Mesendoderm (in vitro differentiated cells): ENCODE measurements around the gene GPN2. TPM values are rescaled to one million over a fixed set of nuclear protein-coding genes. Genes with fewer than 3 reads are reported as not detected.

Source experiments
- DNase-seq: peaks from one replicate; pipeline ENCODE4 v3.0.0; 2013
- H2AK5ac ChIP-seq: 2 replicates; pipeline ENCODE4 v1.6.1; 2013; ENCODE audit warnings: low read length, inconsistent platforms
- H2BK120ac ChIP-seq: 2 replicates; pipeline ENCODE4 v1.6.1; 2013; ENCODE audit warnings: low read depth, mild to moderate bottlenecking, low read length, moderate library complexity, mixed read lengths
- H2BK15ac ChIP-seq: replicated peaks from 2 replicates; pipeline ENCODE4 v1.6.1; 2013; ENCODE audit warnings: low read depth, mild to moderate bottlenecking, moderate library complexity
- H2BK5ac ChIP-seq: 2 replicates; pipeline ENCODE4 v1.6.1; 2013; ENCODE audit warnings: low read length, inconsistent platforms
- H3K18ac ChIP-seq: 2 replicates; pipeline ENCODE4 v1.6.1; 2013; ENCODE audit warnings: mild to moderate bottlenecking, low read length, mixed read lengths
- H3K23ac ChIP-seq: one replicate; pipeline ENCODE4 v1.6.1; 2013; ENCODE audit warnings: low read length
- H3K27ac ChIP-seq: 2 replicates; pipeline ENCODE4 v1.5.1; 2013; ENCODE audit warnings: low read depth, mild to moderate bottlenecking, inconsistent platforms, low read length, moderate library complexity
- H3K27me3 ChIP-seq: 2 replicates; pipeline ENCODE4 v1.6.1; 2013; ENCODE audit warnings: low read length, control low read depth, mild to moderate bottlenecking, inconsistent platforms; ENCODE audit not compliant: insufficient read depth, poor library complexity
- H3K36me3 ChIP-seq: 2 replicates; pipeline ENCODE4 v1.6.1; 2013; ENCODE audit warnings: low read length, inconsistent platforms; ENCODE audit not compliant: control insufficient read depth, insufficient read depth
- H3K4ac ChIP-seq: one replicate; pipeline ENCODE4 v1.6.1; 2013; ENCODE audit warnings: low read depth, mild to moderate bottlenecking, low read length, moderate library complexity
- H3K4me1 ChIP-seq: 2 replicates; pipeline ENCODE4 v1.6.1; 2013; ENCODE audit warnings: low read depth, low read length, inconsistent platforms; ENCODE audit not compliant: control insufficient read depth
- H3K4me2 ChIP-seq: 2 replicates; pipeline ENCODE4 v1.6.1; 2013; ENCODE audit warnings: low read length
- H3K4me3 ChIP-seq: 2 replicates; pipeline ENCODE4 v1.5.1; 2013; ENCODE audit warnings: mild to moderate bottlenecking, low read length
- H3K56ac ChIP-seq: one replicate; pipeline ENCODE4 v1.6.1; 2013; ENCODE audit warnings: low read length
- H3K79me1 ChIP-seq: 2 replicates; pipeline ENCODE4 v1.6.1; 2013; ENCODE audit warnings: low read length, inconsistent platforms
- H3K79me2 ChIP-seq: 2 replicates; pipeline ENCODE4 v1.6.1; 2013; ENCODE audit warnings: mild to moderate bottlenecking, low read length; ENCODE audit not compliant: control insufficient read depth, insufficient read depth
- H3K9ac ChIP-seq: 2 replicates; pipeline ENCODE4 v1.6.1; 2013; ENCODE audit warnings: low read length, inconsistent platforms
- H4K5ac ChIP-seq: one replicate; pipeline ENCODE4 v1.6.1; 2013; ENCODE audit warnings: low read length
- H4K8ac ChIP-seq: one replicate; pipeline ENCODE4 v1.6.1; 2013; ENCODE audit warnings: low read depth, mild to moderate bottlenecking, control low read depth, low read length, moderate library complexity
- WGBS: extraction: QIAGEN DNeasy Blood & Tissue Kit; methylation state at CpG from one replicate; pipeline ENCODE4 v1.1.7; 2013; ENCODE audit warnings: low lambda C conversion rate, missing lambda C conversion rate; ENCODE audit not compliant: insufficient coverage; ENCODE audit errors: extremely low coverage; 5-methylcytosine and 5-hydroxymethylcytosine counted together
- polyA plus RNA-seq, 2 experiments: library from polyadenylated mRNA; stranded (reverse); fragments of 200-250 nt; gene quantifications; one replicate each; pipeline ENCODE4 v1.2.3, GENCODE V29; 2013

GPN2 gene
- polyA plus RNA-seq (2013, experiment 1 of 2): 29.9 TPM
- 30.8 TPM for polyA plus RNA-seq (2013, experiment 2 of 2)

GRCh38 chr1:26889551-26890466 lies at the start of gene GPN2:
GPN2 (minus strand) TSS chr1:26890283; CDS start chr1:26890096, 187 bp downstream.
- Histone ChIP-seq H3K4ac (peak within 1 kb of the TSS; percentile 77), H2BK120ac (no peak within 1 kb of the TSS), H2BK5ac (no peak within 1 kb of the TSS), H4K5ac (peak within 1 kb of the TSS; percentile 47), H3K56ac (peak within 1 kb of the TSS; percentile 98), H2AK5ac (peak within 1 kb of the TSS; percentile 1), H3K9ac (peak within 1 kb of the TSS; percentile 91), H3K23ac (no peak within 1 kb of the TSS), H4K8ac (peak within 1 kb of the TSS; percentile 92), H3K4me2 (peak within 1 kb of the TSS; percentile 56), H3K4me3 (peak within 1 kb of the TSS; percentile 78), H3K18ac (peak within 1 kb of the TSS; percentile 42), H3K27ac (peak within 1 kb of the TSS; percentile 42), H3K4me1 (peaks cover 2% of the 10 kb centered on the region), H3K27me3 (no peaks in the 10 kb centered on the region), H2BK15ac (no peak within 1 kb of the TSS), H3K36me3 (peaks cover 12% of the 10 kb centered on the region), H3K79me1 (peaks cover 15% of the 10 kb centered on the region), H3K79me2 (peaks cover 11% of the 10 kb centered on the region)
- peak; percentile 91 for DNase-seq
- no CpG with 5 or more reads among the region's 89 CpGs for WGBS

GRCh38 chr1:26938659-26939025 lies 48.6 kb upstream of the GPN2 start:
- Histone ChIP-seq H3K79me2 (peaks cover 4% of the 10 kb centered on the region), H3K36me3 (peaks cover 11% of the 10 kb centered on the region), H4K8ac (no peak overlapping the region)

GRCh38 chr1:26938004-26938658 lies 48.0 kb upstream of the GPN2 start:
- no peak overlapping the region for H3K4me2 ChIP-seq
- no peak overlapping the region for H3K18ac ChIP-seq
- no peak overlapping the region for H2BK120ac ChIP-seq
- no peak for DNase-seq
- H4K5ac ChIP-seq: no peak overlapping the region
- H3K79me1 ChIP-seq: peaks cover 17% of the 10 kb centered on the region
- H3K56ac ChIP-seq: no peak overlapping the region
- no peak overlapping the region for H2BK5ac ChIP-seq
- no CpG with 5 or more reads among the region's 4 CpGs for WGBS
- no peak overlapping the region for H3K4ac ChIP-seq
- H3K79me2 ChIP-seq: peaks cover 4% of the 10 kb centered on the region
- no peaks in the 10 kb centered on the region for H3K4me1 ChIP-seq
- peaks cover 9% of the 10 kb centered on the region for H3K36me3 ChIP-seq
- H3K27me3 ChIP-seq: no peaks in the 10 kb centered on the region
- H2BK15ac ChIP-seq: no peak overlapping the region
- no peak overlapping the region for H3K23ac ChIP-seq
- H3K9ac ChIP-seq: no peak overlapping the region
- H3K27ac ChIP-seq: no peak overlapping the region
- H4K8ac ChIP-seq: no peak overlapping the region
- no peak overlapping the region for H2AK5ac ChIP-seq
- H3K4me3 ChIP-seq: no peak overlapping the region

More at GRCh38 chr1:26938659-26939025, 48.6 kb upstream of the GPN2 start:
- Histone ChIP-seq H2BK5ac (no peak overlapping the region), H3K4me2 (no peak overlapping the region), H4K5ac (no peak overlapping the region), H3K23ac (no peak overlapping the region), H3K18ac (no peak overlapping the region), H3K4me3 (no peak overlapping the region), H3K4ac (no peak overlapping the region), H3K4me1 (no peaks in the 10 kb centered on the region), H2AK5ac (no peak overlapping the region), H2BK15ac (no peak overlapping the region), H3K56ac (no peak overlapping the region), H3K79me1 (peaks cover 17% of the 10 kb centered on the region), H3K27ac (no peak overlapping the region), H3K27me3 (no peaks in the 10 kb centered on the region), H3K9ac (no peak overlapping the region), H2BK120ac (no peak overlapping the region)
- no peak for DNase-seq
- no CpG with 5 or more reads among the region's 2 CpGs for WGBS

GRCh38 chr1:26936823-26937222 lies 46.7 kb upstream of the GPN2 start:
- Histone ChIP-seq H3K79me2 (peaks cover 4% of the 10 kb centered on the region), H3K27ac (no peak overlapping the region), H2BK5ac (no peak overlapping the region), H2AK5ac (no peak overlapping the region), H3K79me1 (peaks cover 19% of the 10 kb centered on the region), H3K18ac (no peak overlapping the region), H3K56ac (no peak overlapping the region), H4K8ac (no peak overlapping the region), H3K36me3 (peaks cover 2% of the 10 kb centered on the region), H2BK120ac (no peak overlapping the region), H3K4ac (no peak overlapping the region), H2BK15ac (no peak overlapping the region), H3K4me2 (no peak overlapping the region), H3K27me3 (no peaks in the 10 kb centered on the region), H3K9ac (no peak overlapping the region), H3K4me3 (no peak overlapping the region), H3K4me1 (no peaks in the 10 kb centered on the region), H4K5ac (no peak overlapping the region), H3K23ac (no peak overlapping the region)
- no peak for DNase-seq
- WGBS: no CpG with 5 or more reads among the region's 6 CpGs

- H3K4ac ChIP-seq: no peak overlapping the region
- H3K9ac ChIP-seq: no peak overlapping the region
- no peak overlapping the region for H2BK5ac ChIP-seq
- WGBS: no CpG with 5 or more reads among the region's 3 CpGs
- H3K4me1 ChIP-seq: no peaks in the 10 kb centered on the region
- H3K79me2 ChIP-seq: peaks cover 2% of the 10 kb centered on the region
- no peak for DNase-seq
- no peak overlapping the region for H3K4me3 ChIP-seq
- no peak overlapping the region for H2BK15ac ChIP-seq
- H2AK5ac ChIP-seq: no peak overlapping the region
- no peak overlapping the region for H2BK120ac ChIP-seq
- H3K27ac ChIP-seq: no peak overlapping the region
- no peak overlapping the region for H3K4me2 ChIP-seq
- H3K23ac ChIP-seq: no peak overlapping the region
- H3K18ac ChIP-seq: no peak overlapping the region
- H4K5ac ChIP-seq: no peak overlapping the region
- H3K56ac ChIP-seq: no peak overlapping the region
- H4K8ac ChIP-seq: no peak overlapping the region
- H3K79me1 ChIP-seq: peaks cover 10% of the 10 kb centered on the region
- no peaks in the 10 kb centered on the region for H3K27me3 ChIP-seq
- no peaks in the 10 kb centered on the region for H3K36me3 ChIP-seq
These were observed 42.4 kb upstream of the GPN2 start for GRCh38 chr1:26932531-26932930.
